ENCODE measurements around the gene CRB3. TPM values are rescaled to one million over a fixed set of nuclear protein-coding genes. Genes with fewer than 3 reads are reported as not detected.
"Not testable (repeated sequence)": the region's sequence is repeated elsewhere in the genome, so short reads cannot be mapped to it uniquely, and the experiment has no call there.

CRB3 gene
- polyA plus RNA-seq, 1 donor (not counting 4 experiments of a cell fraction or from before 2014, with no cell fraction given) = 6.1 TPM

GRCh38 chr19:6501740-6502648 lies 37.9 kb downstream of the CRB3 start, which contains the start of gene TUBB4A:
Gene TUBB4A, minus strand, starts transcription at chr19:6502309. Its CDS starts 97 bp downstream, at chr19:6502212.
- no peaks in the 10 kb centered on the region for H3K4me1 ChIP-seq (ENCODE audit: control insufficient read depth, extremely low read depth, insufficient read depth, low read length)
- no peaks in the 10 kb centered on the region for H3K79me2 ChIP-seq (ENCODE audit: control insufficient read depth, insufficient read depth, low read length)
- dilution Hi-C loops (cut with MboI; ENCODE audit: extremely low pct_ligation_motif_present, low sequenced_read_pairs) = no loop called here
- H3K27ac ChIP-seq (ENCODE audit: control insufficient read depth, insufficient read depth, low read length) = no peak within 1 kb of the TSS
- no peaks in the 10 kb centered on the region for H3K36me3 ChIP-seq (ENCODE audit: control insufficient read depth in 2 of 2, extremely low read depth in 1 of 2, insufficient read depth in 2 of 2, low read length in 2 of 2)
- no peak for DNase-seq (ENCODE audit: low read depth, low spot score)
- H2AFZ ChIP-seq (ENCODE audit: control insufficient read depth, low read length) = no peak within 1 kb of the TSS
- no peak for FAIRE-seq
- H3K4me3 ChIP-seq (ENCODE audit: control insufficient read depth in 2 of 3, extremely low read depth in 1 of 3, insufficient read depth in 2 of 3, low read depth in 1 of 3, low read length in 3 of 3) = peak within 1 kb of the TSS in 1 of 3 experiments; percentile 5
- TF ChIP-seq, protein P1, sequence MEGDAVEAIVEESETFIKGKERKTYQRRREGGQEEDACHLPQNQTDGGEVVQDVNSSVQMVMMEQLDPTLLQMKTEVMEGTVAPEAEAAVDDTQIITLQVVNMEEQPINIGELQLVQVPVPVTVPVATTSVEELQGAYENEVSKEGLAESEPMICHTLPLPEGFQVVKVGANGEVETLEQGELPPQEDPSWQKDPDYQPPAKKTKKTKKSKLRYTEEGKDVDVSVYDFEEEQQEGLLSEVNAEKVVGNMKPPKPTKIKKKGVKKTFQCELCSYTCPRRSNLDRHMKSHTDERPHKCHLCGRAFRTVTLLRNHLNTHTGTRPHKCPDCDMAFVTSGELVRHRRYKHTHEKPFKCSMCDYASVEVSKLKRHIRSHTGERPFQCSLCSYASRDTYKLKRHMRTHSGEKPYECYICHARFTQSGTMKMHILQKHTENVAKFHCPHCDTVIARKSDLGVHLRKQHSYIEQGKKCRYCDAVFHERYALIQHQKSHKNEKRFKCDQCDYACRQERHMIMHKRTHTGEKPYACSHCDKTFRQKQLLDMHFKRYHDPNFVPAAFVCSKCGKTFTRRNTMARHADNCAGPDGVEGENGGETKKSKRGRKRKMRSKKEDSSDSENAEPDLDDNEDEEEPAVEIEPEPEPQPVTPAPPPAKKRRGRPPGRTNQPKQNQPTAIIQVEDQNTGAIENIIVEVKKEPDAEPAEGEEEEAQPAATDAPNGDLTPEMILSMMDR (optimal IDR thresholded peaks at IDR 0.05 in 1 of 3, IDR thresholded peaks at IDR 0.05 in 1 of 3, conservative IDR thresholded peaks at IDR 0.05 in 1 of 3; ENCODE audit: extremely low read depth in 1 of 3, insufficient read depth in 2 of 3, low read length in 3 of 3) = no peak
- TF ChIP-seq EZH2 (IDR thresholded peaks at IDR 0.05; ENCODE audit: low read length) = no peak
- no peak within 1 kb of the TSS for H3K9ac ChIP-seq (ENCODE audit: control insufficient read depth, extremely low read depth, insufficient read depth, low read length)
- peaks cover 46% of the 10 kb centered on the region for H3K27me3 ChIP-seq (ENCODE audit: control insufficient read depth, extremely low read depth, insufficient read depth, low read length)
- no peaks in the 10 kb centered on the region for H3K9me3 ChIP-seq (ENCODE audit: control insufficient read depth, low read depth, low read length)
- H3K9me1 ChIP-seq (ENCODE audit: control insufficient read depth, extremely low read depth, insufficient read depth, low read length) = no peaks in the 10 kb centered on the region
- H3K4me2 ChIP-seq (ENCODE audit: control insufficient read depth, extremely low read depth, insufficient read depth, low read depth, low read length) = no peak within 1 kb of the TSS
- H4K20me1 ChIP-seq (ENCODE audit: control insufficient read depth, extremely low read depth, insufficient read depth, low read length) = no peaks in the 10 kb centered on the region

DNA sequence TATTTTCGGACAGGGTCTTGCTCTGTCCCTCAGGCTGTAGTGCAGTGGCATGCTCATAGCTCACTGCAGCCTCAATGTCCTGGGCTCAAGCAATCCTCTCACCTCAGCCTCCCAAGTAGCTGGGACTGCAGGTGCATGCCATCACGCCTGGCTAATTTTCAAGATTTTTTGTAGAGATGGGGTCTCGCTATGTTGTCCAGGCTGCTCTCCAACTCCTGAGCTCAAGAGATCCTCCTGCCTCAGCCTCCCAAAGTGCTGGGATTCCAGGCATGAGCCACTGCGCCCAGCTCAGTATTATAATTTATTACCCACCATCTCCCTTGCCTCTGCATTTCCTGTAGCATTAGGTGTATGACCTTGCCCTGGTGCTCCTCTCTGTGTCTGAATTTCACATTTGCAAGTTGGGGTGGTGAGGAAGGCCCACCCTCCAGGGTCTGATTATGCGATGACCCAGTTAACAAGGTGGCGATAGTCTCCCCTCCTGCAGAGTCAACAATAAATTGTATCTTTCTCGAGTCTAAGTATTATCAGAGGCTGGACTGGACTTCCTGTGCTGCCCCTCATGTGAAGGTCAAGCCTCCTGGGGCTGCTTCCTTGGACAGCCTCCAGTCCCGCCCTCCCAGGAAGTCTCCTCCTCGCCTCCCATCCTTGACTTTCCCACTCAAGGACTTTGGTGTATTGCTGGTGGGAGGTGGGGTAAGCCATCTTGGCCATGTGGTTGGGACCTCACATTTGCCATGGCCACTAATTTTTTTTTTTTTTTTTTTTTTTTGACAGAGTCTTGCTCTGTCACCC lies 39.5 kb downstream of the CRB3 start:
- H3K27ac ChIP-seq (ENCODE audit: control insufficient read depth, insufficient read depth, low read length) = no peak overlapping the region
- FAIRE-seq (no peak), DNase-seq (ENCODE audit: low read depth, low spot score) (no peak)
- no peaks in the 10 kb centered on the region for H3K36me3 ChIP-seq (ENCODE audit: control insufficient read depth in 2 of 2, extremely low read depth in 1 of 2, insufficient read depth in 2 of 2, low read length in 2 of 2)
- dilution Hi-C loops (cut with MboI; ENCODE audit: extremely low pct_ligation_motif_present, low sequenced_read_pairs) = no loop called here
- H2AFZ ChIP-seq (ENCODE audit: control insufficient read depth, low read length) = no peak overlapping the region
- H4K20me1 ChIP-seq (ENCODE audit: control insufficient read depth, extremely low read depth, insufficient read depth, low read length) = no peaks in the 10 kb centered on the region
- no peak overlapping the region for H3K4me3 ChIP-seq (ENCODE audit: control insufficient read depth in 2 of 3, extremely low read depth in 1 of 3, insufficient read depth in 2 of 3, low read depth in 1 of 3, low read length in 3 of 3)
- H3K4me1 ChIP-seq (ENCODE audit: control insufficient read depth, extremely low read depth, insufficient read depth, low read length) = no peaks in the 10 kb centered on the region
- H3K9me1 ChIP-seq (ENCODE audit: control insufficient read depth, extremely low read depth, insufficient read depth, low read length) = no peaks in the 10 kb centered on the region
- H3K79me2 ChIP-seq (ENCODE audit: control insufficient read depth, insufficient read depth, low read length) = no peaks in the 10 kb centered on the region
- TF ChIP-seq, protein P1 (optimal IDR thresholded peaks at IDR 0.05 in 1 of 3, IDR thresholded peaks at IDR 0.05 in 1 of 3, conservative IDR thresholded peaks at IDR 0.05 in 1 of 3; ENCODE audit: extremely low read depth in 1 of 3, insufficient read depth in 2 of 3, low read length in 3 of 3) = no peak
- no peak for TF ChIP-seq EZH2 (IDR thresholded peaks at IDR 0.05; ENCODE audit: low read length)
- H3K27me3 ChIP-seq (ENCODE audit: control insufficient read depth, extremely low read depth, insufficient read depth, low read length) = peaks cover 42% of the 10 kb centered on the region
- H3K9ac ChIP-seq (ENCODE audit: control insufficient read depth, extremely low read depth, insufficient read depth, low read length) = no peak overlapping the region
- no peaks in the 10 kb centered on the region for H3K9me3 ChIP-seq (ENCODE audit: control insufficient read depth, low read depth, low read length)
- H3K4me2 ChIP-seq (ENCODE audit: control insufficient read depth, extremely low read depth, insufficient read depth, low read depth, low read length) = no peak overlapping the region

DNA sequence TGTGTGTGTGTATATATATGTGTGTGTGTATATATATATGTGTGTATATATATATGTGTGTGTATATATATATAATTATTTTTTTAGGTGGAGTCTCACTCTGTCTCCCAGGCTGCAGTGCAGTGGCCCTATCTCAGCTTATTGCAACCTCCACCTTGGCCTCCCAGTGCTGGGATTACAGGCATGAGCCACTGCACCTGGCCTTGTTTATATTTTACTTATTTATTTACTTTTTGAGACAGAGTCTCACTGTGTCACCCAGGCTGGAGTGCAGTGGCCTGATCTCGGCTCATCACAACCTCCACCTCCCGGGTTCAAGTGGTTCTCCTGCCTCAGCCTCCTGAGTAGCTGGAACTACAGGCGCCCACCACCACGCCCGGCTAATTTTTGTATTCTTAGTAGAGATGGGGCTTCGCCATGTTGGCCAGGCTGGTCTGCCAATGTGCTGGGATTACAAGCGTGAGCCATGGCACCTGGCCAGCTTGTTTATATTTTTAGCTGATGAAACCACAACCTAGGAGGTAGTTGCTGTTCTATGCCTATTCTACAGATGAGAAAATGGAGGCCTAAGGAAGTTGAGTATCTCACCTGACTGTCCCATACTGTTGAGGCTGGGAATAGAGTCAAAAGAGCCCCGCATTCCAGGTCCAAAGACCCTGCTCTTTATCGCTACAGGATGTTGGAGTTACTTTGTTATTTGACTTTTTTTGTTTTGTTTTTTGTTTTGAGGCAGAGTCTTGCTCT lies 44.1 kb downstream of the CRB3 start:
- H3K27ac ChIP-seq (ENCODE audit: control insufficient read depth, insufficient read depth, low read length); H3K4me1 ChIP-seq (ENCODE audit: control insufficient read depth, extremely low read depth, insufficient read depth, low read length); H3K9me1 ChIP-seq (ENCODE audit: control insufficient read depth, extremely low read depth, insufficient read depth, low read length); FAIRE-seq; H2AFZ ChIP-seq (ENCODE audit: control insufficient read depth, low read length); H3K36me3 ChIP-seq (ENCODE audit: control insufficient read depth in 2 of 2, extremely low read depth in 1 of 2, insufficient read depth in 2 of 2, low read length in 2 of 2); H4K20me1 ChIP-seq (ENCODE audit: control insufficient read depth, extremely low read depth, insufficient read depth, low read length); H3K9ac ChIP-seq (ENCODE audit: control insufficient read depth, extremely low read depth, insufficient read depth, low read length); DNase-seq (ENCODE audit: low read depth, low spot score); dilution Hi-C loops (cut with MboI; ENCODE audit: extremely low pct_ligation_motif_present, low sequenced_read_pairs); H3K27me3 ChIP-seq (ENCODE audit: control insufficient read depth, extremely low read depth, insufficient read depth, low read length); H3K79me2 ChIP-seq (ENCODE audit: control insufficient read depth, insufficient read depth, low read length); H3K4me3 ChIP-seq (ENCODE audit: control insufficient read depth in 2 of 3, extremely low read depth in 1 of 3, insufficient read depth in 2 of 3, low read depth in 1 of 3, low read length in 3 of 3); H3K9me3 ChIP-seq (ENCODE audit: control insufficient read depth, low read depth, low read length); H3K4me2 ChIP-seq (ENCODE audit: control insufficient read depth, extremely low read depth, insufficient read depth, low read depth, low read length): not testable (repeated sequence)
